NCI-H1092 treated with DMSO at 0.1 percent for 48 hours (cell line): ENCODE measurements around the gene ZNF518B.
A peak's percentile ranks its signal among the peaks of the same experiment; 100 is the strongest.
"Not testable (repeated sequence)": the region's sequence is repeated elsewhere in the genome, so short reads cannot be mapped to it uniquely, and the experiment has no call there.

Experiments used
- DNase-seq: peaks from one replicate; lab custom pipeline; 2025; lab: John Stamatoyannopoulos, UW

ZNF518B gene

DNA sequence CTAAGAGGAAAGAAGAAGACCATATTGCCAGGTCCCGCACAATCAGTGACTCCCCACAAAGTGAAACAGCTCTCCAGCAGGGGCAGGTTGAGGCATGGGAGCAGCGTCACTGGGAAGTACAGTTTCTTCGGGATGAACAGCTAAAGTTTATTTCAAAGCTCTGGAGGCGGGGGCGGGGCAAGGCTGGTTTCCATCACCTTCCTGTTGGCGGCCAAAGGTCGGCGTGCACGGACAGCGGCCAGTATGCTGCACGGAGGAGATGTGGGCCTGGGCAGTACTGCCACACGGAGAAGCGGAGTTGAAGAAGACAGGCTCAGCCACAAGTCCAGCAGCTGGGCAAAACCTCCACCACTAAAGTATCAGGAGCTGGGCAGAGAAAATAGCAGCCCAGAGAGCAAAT, 951 bp upstream of the ZNF518B start:
- DNase-seq: no peak

DNA sequence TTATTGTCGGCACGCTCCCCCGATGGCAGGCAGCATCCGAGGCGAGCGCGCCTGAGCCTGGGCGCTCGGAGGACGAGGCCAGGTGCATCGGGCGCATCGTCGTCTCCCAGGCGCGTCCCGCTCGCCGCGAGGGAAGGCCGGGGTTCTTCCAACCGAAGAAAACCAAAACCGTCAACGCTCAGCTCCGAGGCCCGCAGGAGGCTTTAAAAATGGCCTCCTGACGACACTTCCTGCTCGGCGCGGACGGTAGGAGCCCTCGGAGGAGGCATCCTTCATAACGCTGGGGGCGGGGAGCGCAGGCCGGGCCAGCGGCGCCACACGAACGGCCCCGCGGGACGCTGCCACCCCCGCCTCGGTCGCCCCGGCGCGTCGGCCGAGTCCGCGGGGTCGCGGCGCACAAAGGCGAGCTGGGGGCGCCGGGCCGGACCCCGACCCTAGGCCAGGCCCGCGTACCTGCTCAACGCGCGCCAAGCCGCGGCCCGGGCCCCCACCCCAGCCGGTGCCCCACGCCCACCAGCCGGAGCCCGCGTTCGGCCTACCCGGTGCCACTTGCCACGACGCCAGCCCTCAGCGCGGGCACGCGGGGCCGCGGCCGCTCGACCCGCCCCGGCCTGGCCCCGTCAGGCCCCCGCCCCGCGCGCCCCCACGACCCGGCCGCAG, 501 bp downstream of the ZNF518B start:
- peak; percentile 19 for DNase-seq

DNA sequence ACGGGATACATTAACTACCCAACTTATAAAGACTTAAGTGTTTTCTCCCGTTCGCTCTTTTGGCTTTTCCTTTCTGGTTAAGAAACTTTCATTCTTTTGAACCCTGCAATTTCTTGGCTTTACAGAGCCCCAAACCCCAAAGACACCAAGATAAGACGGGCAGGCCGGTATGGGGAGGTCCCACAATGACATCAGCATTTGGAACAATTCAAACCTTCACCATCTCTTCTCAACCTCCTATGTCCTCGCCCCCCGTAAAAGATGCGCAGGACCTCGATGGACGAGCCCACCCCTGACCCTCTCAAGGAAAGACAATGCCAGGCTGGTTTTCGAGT, 999 bp downstream of the ZNF518B start:
- DNase-seq: no peak

DNA sequence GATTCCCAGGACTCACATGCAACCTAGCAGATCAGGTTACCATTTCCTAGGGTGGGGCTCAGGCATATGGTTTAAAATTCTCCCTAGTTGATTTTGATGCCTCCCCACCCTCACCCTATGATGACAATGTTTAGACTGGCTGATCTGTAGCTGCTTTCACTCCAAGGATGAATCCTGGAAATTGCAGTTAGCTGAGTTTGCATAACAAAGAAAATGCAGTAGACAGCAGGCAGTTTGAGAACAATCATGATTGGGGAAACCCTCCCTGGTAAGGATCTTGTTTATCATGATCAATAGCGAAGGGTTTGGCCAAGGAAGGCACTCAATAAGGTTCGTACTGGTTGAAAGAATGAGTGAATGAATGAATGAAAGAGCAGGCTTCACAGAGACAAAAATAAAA, 2.1 kb downstream of the ZNF518B start:
- no peak for DNase-seq

DNA sequence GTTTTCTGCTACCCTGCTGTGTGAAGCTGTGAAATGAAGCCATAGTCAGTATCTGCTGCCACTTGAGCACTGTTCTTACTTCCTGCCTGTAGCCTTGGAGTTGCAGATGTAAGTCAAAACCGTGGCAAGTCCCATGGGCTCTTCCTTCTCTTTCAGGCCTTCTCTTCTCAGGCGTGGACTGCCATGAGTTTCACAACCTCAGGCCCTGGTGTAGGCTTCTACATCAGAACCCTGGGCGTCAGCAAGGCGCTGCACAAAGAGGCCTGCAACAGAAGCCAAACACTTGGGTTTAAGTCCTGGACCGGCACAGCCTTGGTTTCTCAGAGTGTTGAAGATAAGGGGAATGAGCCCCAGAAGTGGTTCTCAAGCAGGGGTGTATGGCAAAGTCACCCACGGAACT, 2.5 kb downstream of the ZNF518B start:
- DNase-seq: no peak

DNA sequence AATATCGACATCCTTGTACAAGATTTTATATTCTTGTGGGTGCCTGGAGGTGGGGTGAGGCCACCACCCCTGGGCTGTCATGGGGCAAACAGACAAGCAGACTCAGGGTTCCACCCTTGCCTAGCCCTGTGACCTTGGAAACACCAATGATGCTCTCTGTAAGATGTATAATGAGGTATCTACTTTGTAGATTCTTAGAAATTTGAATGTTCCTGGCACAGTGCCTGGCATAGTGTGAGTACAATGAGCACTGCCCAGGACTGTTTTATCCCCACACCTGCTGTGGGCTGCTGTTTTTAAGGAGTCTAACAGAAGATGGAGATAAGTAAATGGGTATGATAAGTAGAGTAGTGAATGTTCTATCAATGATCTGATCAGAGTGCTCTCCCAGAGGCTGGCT, 3.1 kb downstream of the ZNF518B start:
- no peak for DNase-seq

DNA sequence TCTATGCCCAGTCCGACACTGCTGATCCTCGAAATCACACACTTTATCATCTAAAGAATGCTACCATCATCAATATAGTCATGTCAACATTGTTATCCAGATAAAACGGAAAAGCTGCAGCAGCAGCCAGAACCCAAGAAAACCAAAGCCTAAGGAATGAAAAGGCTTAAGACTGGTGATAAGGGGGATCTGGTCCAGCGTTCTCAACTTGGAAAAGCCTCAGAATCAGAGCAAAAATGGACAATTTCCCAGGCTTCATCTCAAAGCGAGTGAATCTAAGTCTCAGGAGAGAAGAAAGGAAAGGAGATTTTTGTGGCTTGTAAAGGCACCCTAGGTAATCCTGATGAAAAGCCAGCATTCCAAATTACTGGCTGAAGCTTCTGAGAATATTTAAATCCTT, 8.2 kb downstream of the ZNF518B start:
- DNase-seq: no peak

DNA sequence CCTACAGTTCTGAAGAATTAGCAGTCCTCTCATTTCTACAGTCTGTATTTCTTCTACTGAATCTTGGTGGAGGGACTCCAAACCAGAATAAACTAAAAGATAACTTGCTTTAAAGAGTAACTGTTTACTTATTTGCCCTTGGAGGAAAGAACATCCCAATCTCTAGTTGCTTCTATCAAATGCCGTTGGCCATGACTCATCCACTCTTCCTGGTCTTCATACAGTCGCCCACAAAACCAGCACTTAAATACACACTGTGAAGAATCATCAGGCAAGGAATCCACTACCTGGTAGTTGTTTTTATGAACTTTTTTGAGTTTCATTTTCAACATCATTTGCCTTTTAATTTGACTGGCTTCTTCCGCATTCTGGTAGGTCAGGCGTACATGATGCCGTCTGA, 14.2 kb downstream of the ZNF518B start:
- no peak for DNase-seq

DNA sequence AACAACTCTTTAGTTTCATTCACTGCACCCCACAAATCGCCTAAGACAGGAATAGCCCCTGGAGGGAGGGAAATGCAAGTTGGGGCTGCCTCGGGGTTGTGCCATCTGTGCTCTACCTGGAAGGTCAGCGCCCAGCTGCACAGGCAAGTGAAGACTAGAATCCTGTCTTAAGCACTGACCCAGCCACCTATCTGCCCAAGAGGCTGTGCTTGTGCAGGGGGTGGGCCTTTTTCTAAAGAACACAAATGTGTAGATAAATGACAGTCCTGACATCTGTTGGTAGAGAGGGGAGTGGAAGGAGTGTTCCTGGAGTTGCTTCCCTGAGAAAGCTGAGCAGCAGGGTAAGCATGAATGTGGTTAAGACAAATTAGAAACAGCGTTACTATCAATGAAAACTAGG, 15.7 kb downstream of the ZNF518B start:
- no peak for DNase-seq

DNA sequence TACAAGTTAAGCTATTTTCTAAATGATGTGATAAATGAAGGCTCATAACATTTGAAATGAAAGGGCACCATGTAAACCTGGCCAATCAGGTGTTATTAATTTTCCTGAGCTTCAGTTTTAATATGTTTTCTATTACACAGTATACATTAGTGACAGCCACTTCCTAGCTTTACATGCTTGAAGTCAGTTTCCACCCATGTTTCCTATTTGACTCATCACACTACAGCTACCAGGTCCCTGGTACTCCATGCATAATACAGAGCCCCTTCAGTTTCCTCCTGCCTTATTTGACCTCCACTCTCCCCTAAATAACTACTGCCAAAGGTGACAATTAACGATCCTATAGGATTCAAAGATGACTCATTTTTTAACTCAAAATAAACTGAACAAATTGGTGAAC, 18.3 kb downstream of the ZNF518B start:
- no peak for DNase-seq

DNA sequence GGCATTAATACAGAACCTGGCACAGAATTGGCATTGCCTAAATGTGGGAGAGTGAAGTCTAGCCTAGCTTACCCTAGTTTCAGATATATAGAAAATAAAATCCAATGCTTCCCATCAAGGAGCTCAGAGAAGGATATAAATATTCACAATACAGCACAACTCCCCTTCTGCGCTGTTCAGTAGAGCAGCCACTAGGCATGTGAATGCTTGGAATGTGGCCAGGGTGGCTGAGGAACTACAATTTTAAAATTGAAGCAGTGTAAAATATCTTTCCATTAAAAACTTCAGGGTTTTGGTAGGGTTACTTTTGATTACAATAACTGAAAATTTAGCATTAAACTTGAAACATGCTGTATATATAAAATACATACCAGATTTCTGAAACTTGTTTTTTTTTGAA, 19.5 kb downstream of the ZNF518B start:
- DNase-seq: no peak

DNA sequence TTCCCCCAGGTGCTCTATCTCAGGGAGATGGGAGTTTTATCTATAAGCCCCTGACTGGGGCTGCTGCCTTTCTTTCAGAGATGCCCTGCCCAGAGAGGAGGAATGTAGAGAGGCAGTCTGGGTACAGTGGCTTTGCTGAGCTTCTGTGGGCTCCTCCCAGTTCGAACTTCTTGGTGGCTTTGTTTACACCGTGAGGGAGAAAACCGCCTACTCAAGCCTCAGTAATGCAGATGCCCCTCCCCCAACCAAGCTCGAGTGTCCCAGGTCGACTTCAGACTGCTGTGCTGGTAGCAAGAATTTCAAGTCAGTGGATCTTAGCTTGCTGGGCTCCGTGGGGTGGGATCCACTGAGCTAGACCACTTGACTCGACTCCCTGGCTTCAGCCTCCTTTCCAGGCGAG, 29.5 kb downstream of the ZNF518B start:
- DNase-seq: not testable (repeated sequence)

DNA sequence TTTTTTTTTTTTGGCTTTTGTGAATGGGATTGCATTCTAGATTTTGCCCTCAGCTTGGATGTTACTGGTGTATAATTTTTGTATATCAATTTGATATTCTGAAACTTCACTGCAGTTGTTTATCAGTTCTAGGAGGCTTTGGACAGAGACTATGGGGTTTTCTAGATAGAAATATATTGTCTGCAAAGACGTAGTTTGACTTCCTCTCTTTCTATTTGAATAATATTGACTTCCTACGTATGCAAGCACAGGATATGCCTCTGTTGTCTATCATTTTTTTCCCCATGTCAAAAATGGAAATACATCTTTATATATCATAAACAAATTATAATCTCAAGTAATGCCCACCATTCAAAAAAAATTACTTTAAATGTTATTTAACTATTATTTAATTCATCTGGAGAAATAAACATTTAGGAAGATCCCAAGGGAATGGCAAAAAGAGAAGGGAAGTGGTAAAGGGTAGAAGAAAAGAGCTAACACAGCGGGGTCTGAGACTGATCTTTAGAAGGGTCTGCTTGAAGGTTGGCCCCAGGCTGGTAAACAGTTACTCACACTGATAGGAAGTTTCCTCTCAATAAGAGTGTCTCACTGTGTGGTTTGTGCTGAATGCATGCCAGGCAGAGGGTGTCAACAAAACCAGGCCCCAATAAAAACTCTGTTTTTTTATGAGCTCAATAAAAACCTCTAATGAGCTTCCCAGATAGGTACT, 35.7 kb downstream of the ZNF518B start:
- DNase-seq: no peak

DNA sequence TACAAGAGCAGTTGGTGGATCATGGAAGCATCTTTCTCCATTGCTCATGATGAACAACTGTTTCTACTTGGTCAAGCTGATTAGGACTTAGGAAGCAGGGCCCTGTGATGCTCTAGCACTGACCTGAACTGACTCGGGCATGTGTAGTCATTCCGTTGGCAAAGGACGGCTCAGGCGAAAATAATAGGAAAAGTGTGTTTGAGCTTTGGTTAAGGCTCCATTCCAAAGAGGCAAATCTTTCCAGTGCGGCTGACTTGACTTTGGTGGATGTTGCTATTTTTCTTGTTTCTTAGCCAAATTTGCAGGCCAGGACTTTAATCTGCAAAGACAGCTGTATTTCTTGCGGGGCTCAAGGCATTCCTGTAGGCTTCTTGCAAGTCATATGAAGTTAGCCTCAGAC, 39.5 kb downstream of the ZNF518B start:
- DNase-seq: no peak

DNA sequence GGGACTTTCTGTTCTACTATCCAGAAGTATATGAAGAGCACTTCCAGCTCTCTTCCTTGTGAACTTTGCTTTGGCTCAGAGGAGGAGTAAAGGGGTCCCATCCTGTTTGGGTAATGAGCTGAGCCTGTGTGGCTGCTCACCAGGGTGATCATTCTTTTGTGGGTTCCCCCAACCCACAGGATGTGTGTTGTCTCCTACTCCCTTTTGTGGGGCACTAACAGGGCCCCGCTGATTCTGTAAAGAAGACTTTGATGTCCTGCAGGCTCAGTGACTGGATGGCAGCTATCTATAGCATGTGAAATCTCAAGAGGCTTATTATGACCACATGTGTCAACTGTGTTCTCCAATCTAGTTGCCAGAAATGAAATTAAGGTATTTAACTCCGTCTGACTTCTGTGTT, 40.8 kb downstream of the ZNF518B start:
- DNase-seq: no peak

DNA sequence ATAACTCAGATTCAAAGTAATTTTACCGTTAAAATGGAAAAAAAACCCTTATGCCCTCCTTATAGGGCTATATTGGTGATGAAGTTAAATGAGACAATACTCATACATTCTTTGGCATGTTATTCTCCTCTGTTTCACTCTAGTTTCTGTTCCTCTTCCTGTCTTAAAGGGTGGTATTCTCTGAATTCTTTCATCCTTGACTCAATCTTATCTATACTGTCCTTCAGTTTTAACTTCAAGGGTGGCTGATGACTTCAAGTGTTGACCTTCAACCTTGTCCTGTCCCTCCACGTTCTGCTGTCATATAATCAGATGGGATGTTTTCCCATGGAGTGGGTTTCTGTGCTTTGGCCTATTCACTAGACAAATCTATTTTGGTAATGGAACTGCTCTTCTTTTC, 44.0 kb downstream of the ZNF518B start:
- DNase-seq: no peak

DNA sequence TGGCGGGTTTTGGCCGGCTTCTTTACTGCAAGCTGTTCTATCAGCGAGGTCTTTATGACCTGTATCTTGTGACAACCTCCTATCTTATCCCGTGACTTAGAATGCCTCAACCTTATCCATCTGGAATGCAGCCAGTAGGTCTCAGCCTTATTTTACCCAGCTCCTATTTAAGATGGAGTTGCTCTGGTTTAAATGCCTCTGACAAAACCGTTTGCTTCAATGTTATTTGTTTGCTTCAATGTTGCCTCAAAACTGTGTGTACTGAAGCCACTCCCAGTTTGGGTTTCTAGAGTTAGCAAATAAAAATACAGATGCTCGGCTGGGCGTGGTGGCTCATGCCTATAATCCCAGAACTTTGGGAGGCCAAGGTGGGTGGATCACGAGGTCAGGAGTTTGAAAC, 51.6 kb downstream of the ZNF518B start:
- no peak for DNase-seq

DNA sequence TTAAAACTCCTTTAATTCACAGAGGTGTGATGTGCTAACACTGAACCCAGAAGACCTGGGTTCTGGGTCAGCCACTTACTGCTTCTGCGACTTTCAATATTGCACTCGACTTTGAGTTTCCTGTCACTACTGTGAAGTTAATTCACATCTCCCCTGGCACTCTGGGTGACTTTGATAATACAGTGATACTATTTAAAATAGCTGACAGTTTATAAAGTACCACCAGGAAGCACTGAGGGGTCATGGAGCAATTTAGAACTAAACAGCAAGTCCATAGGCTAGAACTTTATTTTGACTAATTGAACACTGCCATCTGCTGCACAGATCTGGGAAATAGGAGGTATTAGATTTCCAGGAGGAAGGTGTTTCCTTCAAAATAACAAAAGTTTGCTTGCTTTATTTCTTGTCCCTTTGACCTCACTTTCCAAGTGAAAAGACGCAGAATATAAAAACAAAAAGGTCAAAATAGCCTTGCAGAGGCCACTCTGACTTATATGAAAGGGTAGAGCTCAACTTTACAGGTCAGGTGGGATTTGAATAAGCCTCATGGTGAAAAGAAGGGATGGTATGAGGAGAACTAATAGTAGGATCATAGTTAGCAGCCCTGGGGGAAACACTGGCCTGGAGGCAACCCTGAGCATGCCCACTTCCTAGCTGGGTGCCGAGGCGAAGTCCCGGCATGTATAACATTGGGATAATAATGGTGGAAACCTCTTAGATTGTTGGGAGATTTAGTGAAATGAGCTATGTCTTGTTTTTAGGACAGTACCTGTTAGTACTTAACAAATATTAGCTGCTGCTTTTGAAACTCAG, 53.4 kb downstream of the ZNF518B start:
- DNase-seq: peak; percentile 30

DNA sequence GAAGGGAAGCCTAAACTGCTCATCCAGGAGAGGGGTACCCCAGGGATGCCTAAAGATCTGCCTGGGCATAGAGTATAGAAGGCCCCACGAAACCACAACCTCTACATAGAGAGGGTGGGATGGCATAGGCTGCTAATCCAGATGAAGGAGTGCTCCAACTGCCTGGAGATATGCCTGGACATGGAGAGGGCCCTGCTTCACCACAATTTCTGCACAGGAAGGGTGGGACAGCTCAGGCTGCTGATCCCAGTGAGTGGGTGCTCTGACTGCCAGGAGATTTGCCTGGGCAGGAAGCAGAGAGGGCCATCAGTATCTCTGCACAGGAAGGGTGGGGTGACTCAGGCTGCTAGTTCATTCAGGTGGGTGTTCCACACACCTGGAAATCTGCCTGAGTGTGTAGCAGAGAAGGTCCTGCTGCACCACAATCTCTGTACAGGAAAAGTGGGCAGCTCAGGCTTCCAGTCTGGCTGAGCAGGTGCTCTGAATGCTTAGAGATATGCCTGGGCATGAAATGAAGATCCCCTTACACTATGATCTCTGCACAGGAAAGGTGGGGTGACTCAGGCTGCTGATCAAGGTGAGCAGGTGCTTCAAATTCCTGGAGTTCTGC, 61.1 kb downstream of the ZNF518B start:
- DNase-seq: no peak
